Liver (tissue), 3 donors: Measurements from ENCODE around the gene ATP13A2.

Experiments
- CTCF ChIP-seq: fragments of 150-350 bp; IDR thresholded peaks from 2 replicates; pipeline ENCODE4 v1.5.1; 2017; ENCODE audit warnings: improper control_type of control experiment, low read depth, low read length; ENCODE audit not compliant: missing input control
- EGR1 ChIP-seq, 2 donors: IDR thresholded peaks; 2 replicates each; pipeline ENCODE4 v1.6.1; 2016 to 2018; ENCODE audit warnings: antibody characterized with exemption in 2 of 2, low read depth in 2 of 2
- GABPA ChIP-seq, 2 donors: IDR thresholded peaks in 1 of 2; conservative IDR thresholded peaks in 1 of 2; 2 replicates each; pipeline ENCODE4 v1.6.1; 2016; ENCODE audit warnings: antibody characterized with exemption in 2 of 2, mild to moderate bottlenecking in 1 of 2, moderate library complexity in 1 of 2
- HNF4A ChIP-seq, 2 donors: conservative IDR thresholded peaks; 2 replicates each; pipeline ENCODE4 v1.6.1; 2016; ENCODE audit warnings: antibody characterized with exemption in 2 of 2, mild to moderate bottlenecking in 2 of 2
- JUND ChIP-seq, 2 donors: IDR thresholded peaks; 2 replicates each; pipeline ENCODE4 v1.6.1; 2016; ENCODE audit warnings: antibody characterized with exemption in 2 of 2
- MAX ChIP-seq: IDR thresholded peaks from 2 replicates; pipeline ENCODE4 v1.6.1; 2016; ENCODE audit warnings: antibody characterized with exemption
- RAD21 ChIP-seq, 2 donors: IDR thresholded peaks; 2 replicates each; pipeline ENCODE4 v1.6.1; 2016; ENCODE audit warnings: antibody characterized with exemption in 2 of 2, mild to moderate bottlenecking in 2 of 2
- RXRA ChIP-seq, 2 donors: IDR thresholded peaks; 2 replicates each; pipeline ENCODE4 v1.6.1; 2017 to 2018; ENCODE audit warnings: antibody characterized with exemption in 2 of 2, mild to moderate bottlenecking in 1 of 2
- SP1 ChIP-seq: IDR thresholded peaks from 2 replicates; pipeline ENCODE4 v1.6.1; 2018; ENCODE audit warnings: antibody characterized with exemption, mild to moderate bottlenecking
- TAF1 ChIP-seq: conservative IDR thresholded peaks from 2 replicates; pipeline ENCODE4 v1.6.1; 2016; ENCODE audit warnings: antibody characterized with exemption, mild to moderate bottlenecking
- YY1 ChIP-seq: IDR thresholded peaks from 2 replicates; pipeline ENCODE4 v1.6.1; 2016; ENCODE audit warnings: antibody characterized with exemption, mild to moderate bottlenecking
- TF ChIP-seq, protein P1 (sequence below): IDR thresholded peaks from 2 replicates; pipeline ENCODE4 v1.6.1; 2016; ENCODE audit warnings: antibody characterized with exemption, mild to moderate bottlenecking
- donor health status: healthy.
- donor health status: healthy.

DNA sequence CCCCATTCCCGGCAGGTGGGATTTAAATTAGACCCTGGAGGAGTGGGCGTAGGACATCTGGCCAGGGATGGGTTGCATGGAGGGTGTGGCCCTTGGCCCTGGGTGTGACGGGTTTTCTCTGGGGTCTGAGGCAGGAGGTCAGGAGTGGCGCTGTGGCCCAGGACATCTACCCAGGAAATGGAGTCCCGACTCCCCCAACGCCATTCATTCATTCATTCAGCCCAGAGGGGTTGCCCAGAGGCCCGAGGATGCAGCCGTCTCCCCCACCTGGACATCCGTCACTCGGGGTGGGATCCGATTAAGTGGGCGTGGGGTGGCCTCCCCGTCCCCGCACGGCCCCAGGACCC, 663 bp downstream of the ATP13A2 start:
- TF ChIP-seq EGR1 (IDR thresholded peaks at IDR 0.05; ENCODE audit: low read depth in 2 of 2), result no peak
- TF ChIP-seq CTCF, result no peak
- TF ChIP-seq MAX, result no peak
- no peak for TF ChIP-seq SP1
- no peak for TF ChIP-seq RAD21 (IDR thresholded peaks at IDR 0.05)
- TF ChIP-seq, protein P1, sequence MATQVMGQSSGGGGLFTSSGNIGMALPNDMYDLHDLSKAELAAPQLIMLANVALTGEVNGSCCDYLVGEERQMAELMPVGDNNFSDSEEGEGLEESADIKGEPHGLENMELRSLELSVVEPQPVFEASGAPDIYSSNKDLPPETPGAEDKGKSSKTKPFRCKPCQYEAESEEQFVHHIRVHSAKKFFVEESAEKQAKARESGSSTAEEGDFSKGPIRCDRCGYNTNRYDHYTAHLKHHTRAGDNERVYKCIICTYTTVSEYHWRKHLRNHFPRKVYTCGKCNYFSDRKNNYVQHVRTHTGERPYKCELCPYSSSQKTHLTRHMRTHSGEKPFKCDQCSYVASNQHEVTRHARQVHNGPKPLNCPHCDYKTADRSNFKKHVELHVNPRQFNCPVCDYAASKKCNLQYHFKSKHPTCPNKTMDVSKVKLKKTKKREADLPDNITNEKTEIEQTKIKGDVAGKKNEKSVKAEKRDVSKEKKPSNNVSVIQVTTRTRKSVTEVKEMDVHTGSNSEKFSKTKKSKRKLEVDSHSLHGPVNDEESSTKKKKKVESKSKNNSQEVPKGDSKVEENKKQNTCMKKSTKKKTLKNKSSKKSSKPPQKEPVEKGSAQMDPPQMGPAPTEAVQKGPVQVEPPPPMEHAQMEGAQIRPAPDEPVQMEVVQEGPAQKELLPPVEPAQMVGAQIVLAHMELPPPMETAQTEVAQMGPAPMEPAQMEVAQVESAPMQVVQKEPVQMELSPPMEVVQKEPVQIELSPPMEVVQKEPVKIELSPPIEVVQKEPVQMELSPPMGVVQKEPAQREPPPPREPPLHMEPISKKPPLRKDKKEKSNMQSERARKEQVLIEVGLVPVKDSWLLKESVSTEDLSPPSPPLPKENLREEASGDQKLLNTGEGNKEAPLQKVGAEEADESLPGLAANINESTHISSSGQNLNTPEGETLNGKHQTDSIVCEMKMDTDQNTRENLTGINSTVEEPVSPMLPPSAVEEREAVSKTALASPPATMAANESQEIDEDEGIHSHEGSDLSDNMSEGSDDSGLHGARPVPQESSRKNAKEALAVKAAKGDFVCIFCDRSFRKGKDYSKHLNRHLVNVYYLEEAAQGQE, result no peak
- no peak for TF ChIP-seq JUND (IDR thresholded peaks at IDR 0.05)
- TF ChIP-seq RXRA (IDR thresholded peaks at IDR 0.05), result no peak
- no peak for TF ChIP-seq GABPA (IDR thresholded peaks at IDR 0.05 in 1 of 2, conservative IDR thresholded peaks at IDR 0.05 in 1 of 2)
- TF ChIP-seq YY1, result no peak
- no peak for TF ChIP-seq TAF1
- TF ChIP-seq HNF4A (conservative IDR thresholded peaks at IDR 0.05), result no peak
